K562 (cell line): ENCODE data around the gene PTPRG. TPM values are rescaled to one million over a fixed set of nuclear protein-coding genes. Genes with fewer than 3 reads are reported as not detected.

ENCODE experiments used
- ATAC-seq: fragments of 200-7000 bp; cut with Tn5 transposase; 3 replicates; pipeline ENCODE4 v1.9.1; 2020; ENCODE audit warnings: moderate library complexity
- BruUV-seq: library from RNA; stranded (reverse); fragments of 400-500 nt; replicated peaks from 2 replicates; lab custom pipeline; 2021; lab: Mats Ljungman, UMichigan
- CTCF ChIA-PET: fragments of 300-600 bp; formaldehyde crosslinking; extraction: SDS; loops from one replicate; lab custom pipeline; 2021; ENCODE audit warnings: low intra/inter-chr PET ratio; lab: Yijun Ruan, JAX
- POLR2A ChIA-PET: fragments of 300-600, 350-650 bp; sonication (Branson Sonifier 250); formaldehyde crosslinking; extraction: SDS; loops from one replicate; lab custom pipeline; 2021; ENCODE audit warnings: antibody characterized with exemption, inconsistent platforms; lab: Yijun Ruan, JAX
- DNase-seq, 4 experiments: peaks; one replicate each; pipeline versions ENCODE4 v3.0.0 to v3.0.0-alpha.2; 2011 to 2018; ENCODE audit warnings: low spot score in 3 of 4, mixed read lengths in 3 of 4; ENCODE audit errors: extremely low read depth in 1 of 4
- FAIRE-seq: peaks from 2 replicates; lab custom pipeline; 2011; peaks lifted over from hg19 to GRCh38; lab: Jason Lieb, UNC
- H2AFZ ChIP-seq: 2 replicates; pipeline ENCODE4 v1.6.0; 2011; ENCODE audit warnings: low read depth, low read length, control low read depth, inconsistent platforms
- H3K27ac ChIP-seq: fragments of 200-600 bp; 3 replicates; pipeline ENCODE4 v1.8.0; 2011; ENCODE audit warnings: low read depth, mild to moderate bottlenecking, control low read depth, inconsistent platforms, low read length, moderate library complexity, mixed read lengths; ENCODE audit errors: extremely low read depth
- H3K27me3 ChIP-seq, 2 experiments: fragments of 300-600 bp in 1 of 2; 2 replicates in 1 of 2; 3 replicates in 1 of 2; pipeline versions ENCODE4 v1.6.0 to v1.8.0; 2011; ENCODE audit warnings: inconsistent platforms in 2 of 2, low read length in 2 of 2, mild to moderate bottlenecking in 1 of 2, mixed read lengths in 1 of 2, moderate library complexity in 1 of 2; ENCODE audit not compliant: control insufficient read depth in 2 of 2, insufficient read depth in 2 of 2
- H3K36me3 ChIP-seq: fragments of 300-600 bp; 3 replicates; pipeline ENCODE4 v1.8.0; 2011; ENCODE audit warnings: mild to moderate bottlenecking, low read length, inconsistent platforms; ENCODE audit not compliant: control insufficient read depth, insufficient read depth
- H3K4me1 ChIP-seq, 2 experiments: fragments of 200-600 bp in 1 of 2; replicated peaks in 1 of 2; 2 replicates in 1 of 2; 3 replicates in 1 of 2; pipeline versions ENCODE4 v1.5.1 to v1.8.0; 2011; ENCODE audit warnings: inconsistent platforms in 2 of 2, low read length in 2 of 2, mild to moderate bottlenecking in 1 of 2, mixed read lengths in 1 of 2, moderate library complexity in 1 of 2; ENCODE audit not compliant: control insufficient read depth in 2 of 2, insufficient read depth in 2 of 2
- H3K4me2 ChIP-seq: 2 replicates; pipeline ENCODE4 v1.6.1; 2011; ENCODE audit warnings: low read length, control low read depth, inconsistent platforms, mixed read lengths; ENCODE audit not compliant: insufficient read depth
- H3K4me3 ChIP-seq: fragments of 200-600 bp; sonication (generic), shearing (Covaris generic); 2 replicates; pipeline ENCODE4 v1.5.1; 2016; ENCODE audit warnings: control low read depth, inconsistent platforms
- H3K79me2 ChIP-seq: fragments of 200-600 bp; 3 replicates; pipeline ENCODE4 v1.8.0; 2011; ENCODE audit warnings: low read length, inconsistent platforms; ENCODE audit not compliant: control insufficient read depth, insufficient read depth
- H3K9ac ChIP-seq, 2 experiments: 2 replicates each; pipeline versions ENCODE4 v1.6.0 to v1.6.1; 2011; ENCODE audit warnings: low read depth in 2 of 2, low read length in 2 of 2, control low read depth in 1 of 2, inconsistent platforms in 1 of 2, mild to moderate bottlenecking in 1 of 2, mixed read lengths in 1 of 2; ENCODE audit not compliant: insufficient read depth in 1 of 2
- H3K9me1 ChIP-seq: one replicate; pipeline ENCODE4 v1.6.0; 2011; ENCODE audit warnings: inconsistent platforms, mild to moderate bottlenecking, low read length, moderate library complexity; ENCODE audit not compliant: control insufficient read depth, insufficient read depth
- H3K9me3 ChIP-seq: replicated peaks from 2 replicates; pipeline ENCODE4 v1.5.1; 2011; ENCODE audit warnings: low read depth, low read length, inconsistent platforms; ENCODE audit not compliant: control insufficient read depth, insufficient read depth
- H4K20me1 ChIP-seq: replicated peaks from 2 replicates; pipeline ENCODE4 v1.6.1; 2011; ENCODE audit warnings: low read length, inconsistent platforms, mixed read lengths; ENCODE audit not compliant: control insufficient read depth, insufficient read depth
- ARID2 ChIP-seq: fragments of 450-650 bp; IDR thresholded peaks from 2 replicates; pipeline ENCODE4 v1.6.1; 2017; ENCODE audit warnings: antibody characterized with exemption, mild to moderate bottlenecking
- FOXM1 ChIP-seq, 2 experiments: fragments of 450-650 bp in 1 of 2; sonication (generic) in 1 of 2; formaldehyde crosslinking in 1 of 2; IDR thresholded peaks; 2 replicates each; pipeline versions ENCODE4 v1.6.1 to v1.9.0; 2017 to 2022; ENCODE audit warnings: low read depth in 2 of 2, mild to moderate bottlenecking in 2 of 2, missing genetic modification reagents in 1 of 2, moderate library complexity in 1 of 2
- HES1 ChIP-seq: fragments of 450-650 bp; IDR thresholded peaks from 2 replicates; pipeline ENCODE4 v1.6.1; 2016; ENCODE audit warnings: low read depth, mild to moderate bottlenecking, moderate library complexity
- MAX ChIP-seq: sonication (generic); formaldehyde crosslinking; IDR thresholded peaks from 2 replicates; pipeline ENCODE4 v1.9.0; 2022; ENCODE audit warnings: mild to moderate bottlenecking, missing genetic modification reagents
- MIER1 ChIP-seq: fragments of 450-650 bp; IDR thresholded peaks from 2 replicates; pipeline ENCODE4 v1.6.1; 2016; ENCODE audit warnings: antibody characterized with exemption, mild to moderate bottlenecking, low read depth
- NR0B1 ChIP-seq: fragments of 450-650 bp; IDR thresholded peaks from one replicate; pipeline ENCODE4 v1.6.1; 2018; ENCODE audit warnings: mild to moderate bottlenecking, moderate library complexity; ENCODE audit not compliant: partially characterized antibody
- TGIF2 ChIP-seq: sonication (generic); formaldehyde crosslinking; IDR thresholded peaks from 2 replicates; pipeline ENCODE4 v1.8.1; 2022; ENCODE audit warnings: mild to moderate bottlenecking, missing genetic modification reagents, moderate library complexity
- ZNF639 ChIP-seq, 2 experiments: fragments of 200-800 bp in 1 of 2; sonication (Bioruptor generic) in 1 of 2; sonication (generic) in 1 of 2; formaldehyde crosslinking in 1 of 2; IDR thresholded peaks in 1 of 2; conservative IDR thresholded peaks in 1 of 2; 2 replicates each; pipeline versions ENCODE4 v1.5.0 to v1.6.1; 2016 to 2020; ENCODE audit warnings: missing compliant biosample characterization in 1 of 2, missing genetic modification characterization in 1 of 2, missing genetic modification reagents in 1 of 2
- ZNF785 ChIP-seq: fragments of 250-450 bp; sonication (Bioruptor Pico); IDR thresholded peaks from 2 replicates; pipeline ENCODE4 v1.4.0; 2020; ENCODE audit warnings: mild to moderate bottlenecking
- in situ Hi-C: fragments of 300-500 bp; cut with MboI; formaldehyde crosslinking; loops from 4 replicates; pipeline ENCODE4 v1.15.0; 2018; ENCODE audit warnings: inconsistent platforms, mixed read lengths
- intact Hi-C: fragments of 100-400 bp; cut with micrococcal nuclease; formaldehyde crosslinking; loops from 2 replicates; pipeline ENCODE4 v1.14.2; 2022
- polyA plus RNA-seq, 8 experiments: library from polyadenylated mRNA; depleted of rRNA in 4 of 8; stranded (reverse) in 5 of 8; unstranded in 3 of 8; fragments of >200 nt; fragmentation: Nextera tagmentation in 2 of 8; fragmentation: Illumina TruSeq in 1 of 8; extraction: Ambion mirVana in 2 of 8; extraction: Trizol in 1 of 8; gene quantifications; 2 replicates each; pipeline versions ENCODE4 v1.2.1 to v1.2.3, GENCODE V29; 2011 to 2014; ENCODE audit warnings: inconsistent platforms in 1 of 8, missing spikeins in 1 of 8
- total RNA-seq, 7 experiments: library from RNA; depleted of rRNA in 6 of 7; stranded (reverse); fragments of >200 nt in 6 of 7; fragmentation: Illumina TruSeq in 2 of 7; extraction: Trizol in 2 of 7; gene quantifications; 2 replicates each; pipeline versions ENCODE4 v1.2.1 to v1.2.3, GENCODE V29; 2011 to 2021; ENCODE audit warnings: low replicate concordance in 1 of 7

The PTPRG gene
- total and polyA plus RNA-seq, 9 of the 15 experiments (the other 6 are each of a cell fraction or from before 2014, with no cell fraction given): 0.16 TPM; not detected in 8

- TF ChIP-seq NR0B1 (no peak), ZNF639 (CRISPR knock-in tag; conservative IDR thresholded peaks at IDR 0.05 in 1 of 2, IDR thresholded peaks at IDR 0.05 in 1 of 2) (no peak), MAX (CRISPR knock-in tag) (no peak), MIER1 (no peak)
- TF ChIP-seq, all 486 proteins: peak for 0
Observed at GRCh38 chr3:62265528-62265927, 704.2 kb downstream of the PTPRG start (continued).

- Histone ChIP-seq H4K20me1 (no peaks in the 10 kb centered on the region), H3K9me1 (no peaks in the 10 kb centered on the region), H3K27ac (no peak overlapping the region), H3K36me3 (no peaks in the 10 kb centered on the region)
- BruUV-seq: no TSS peak
- no peak for TF ChIP-seq HES1
- no peak for TF ChIP-seq TGIF2
- no peak for TF ChIP-seq FOXM1 (IDR thresholded peaks at IDR 0.05; ENCODE audit: low read depth)
- no peak for TF ChIP-seq FOXM1 (CRISPR knock-in tag; IDR thresholded peaks at IDR 0.05; ENCODE audit: low read depth)
- TF ChIP-seq ARID2: no peak
- no peak for TF ChIP-seq ZNF785 (CRISPR knock-in tag)
- TF ChIP-seq, all 486 proteins: peak for 0
- in situ Hi-C loops: no loop called here
- H3K9ac ChIP-seq: no peak overlapping the region
- intact Hi-C loops: no loop called here
- no peak for DNase-seq
- H3K4me2 ChIP-seq: no peak overlapping the region
- H3K27me3 ChIP-seq: no peaks in the 10 kb centered on the region
- no peak for ATAC-seq
- no peak overlapping the region for H2AFZ ChIP-seq
- H3K79me2 ChIP-seq: no peaks in the 10 kb centered on the region
- CTCF ChIA-PET: no interaction called here
- no peaks in the 10 kb centered on the region for H3K9me3 ChIP-seq
- no peak for FAIRE-seq
- H3K4me1 ChIP-seq: no peaks in the 10 kb centered on the region
- POLR2A ChIA-PET: no interaction called here
- no peak overlapping the region for H3K4me3 ChIP-seq
Observed at GRCh38 chr3:62266668-62267283, 705.4 kb downstream of the PTPRG start.
